ENCODE measurements around the gene SLC39A2.
"Not testable (repeated sequence)": the region's sequence is repeated elsewhere in the genome, so short reads cannot be mapped to it uniquely, and the experiment has no call there.

The SLC39A2 gene

DNA sequence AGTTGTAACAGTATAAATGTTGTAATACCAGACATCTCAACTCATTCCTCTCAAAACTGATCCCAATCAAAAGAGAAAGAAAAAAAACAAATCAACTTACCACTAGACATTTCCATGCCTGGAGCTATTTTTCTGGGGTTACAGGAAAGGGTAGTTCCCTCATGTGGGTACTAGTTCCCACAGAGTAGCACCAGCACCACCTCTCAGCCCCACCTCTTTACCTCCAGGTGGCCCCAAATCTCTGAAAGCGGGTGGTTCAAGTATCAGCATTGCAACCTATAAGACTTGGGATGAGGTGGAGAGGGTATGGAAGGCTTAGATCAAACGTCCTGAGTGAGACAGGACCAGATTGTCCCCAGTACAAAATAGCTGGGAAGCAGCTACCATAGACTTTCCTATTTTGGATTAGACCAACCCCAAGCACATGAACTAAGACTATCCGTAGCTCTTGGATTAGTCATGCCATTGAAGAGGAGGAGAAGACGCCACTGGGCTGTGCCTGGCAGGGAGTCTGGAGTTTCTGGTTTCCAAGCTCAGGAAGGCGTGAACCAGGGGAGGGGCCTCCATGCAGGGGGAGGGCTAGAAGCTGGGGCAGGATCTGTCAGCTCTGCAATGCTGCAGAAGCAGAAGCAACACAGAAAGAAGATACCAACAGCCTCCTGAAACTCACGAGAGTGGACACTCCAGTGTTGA lies at the start of gene SLC39A2:
TSS of gene SLC39A2 (plus strand) at position 620 of the 693 bp plus-strand sequence. CDS start 154 bp downstream, outside the sequence.
- no peak for DNase-seq

- not testable (repeated sequence) for DNase-seq
These were observed 44.2 kb upstream of the SLC39A2 start, which contains the start of gene RNASE2 for GRCh38 chr14:20954736-20955537. TSS of gene RNASE2 (plus strand) at chr14:20955487. CDS start at chr14:20955772, 285 bp downstream.

GRCh38 chr14:20955538-20955873 lies 43.6 kb upstream of the SLC39A2 start:
- DNase-seq, result not testable (repeated sequence)

GRCh38 chr14:20956376-20956976 lies 42.6 kb upstream of the SLC39A2 start:
- DNase-seq, result no peak

DNA sequence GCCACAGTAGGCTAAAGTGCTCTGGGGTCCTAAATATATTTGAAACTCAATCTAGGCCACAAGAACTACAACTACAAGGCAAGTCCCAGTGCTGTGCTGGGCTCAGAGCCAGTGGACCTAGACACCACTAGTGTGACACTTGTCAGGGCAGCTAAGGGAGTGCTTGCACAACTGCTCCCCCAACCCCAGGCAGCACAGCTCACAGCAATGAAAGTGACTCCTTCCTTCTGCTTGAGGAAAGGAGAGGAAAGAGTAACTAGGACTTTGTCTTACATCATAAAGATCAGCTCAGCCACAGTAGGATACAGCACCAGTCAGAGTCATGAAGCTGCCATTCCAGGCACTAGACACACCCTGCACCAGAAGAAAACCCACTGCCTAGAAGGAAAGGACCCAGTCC lies 40.1 kb upstream of the SLC39A2 start:
- not testable (repeated sequence) for DNase-seq

DNA sequence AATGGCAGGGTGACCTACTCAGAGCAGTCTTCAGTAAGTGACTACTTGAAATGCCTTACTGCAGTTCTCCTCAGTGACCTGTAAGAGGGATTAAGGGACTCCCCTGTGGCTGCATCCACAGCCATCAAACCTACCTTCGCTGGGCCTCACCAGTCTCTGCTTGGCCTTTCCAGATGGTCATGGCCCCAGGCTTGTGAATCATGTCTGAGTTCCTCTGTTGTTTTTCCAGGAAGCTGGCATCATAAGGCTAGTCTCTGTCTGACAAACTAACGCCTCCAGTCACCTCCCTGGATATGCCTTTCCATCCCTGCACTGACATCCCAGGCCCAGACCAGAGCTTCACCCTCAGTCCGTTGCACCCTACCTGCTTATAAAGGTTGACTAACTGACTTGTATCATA lies 29.8 kb upstream of the SLC39A2 start:
- no peak for DNase-seq

GRCh38 chr14:20970647-20970982 lies 28.5 kb upstream of the SLC39A2 start:
- DNase-seq, result no peak

DNA sequence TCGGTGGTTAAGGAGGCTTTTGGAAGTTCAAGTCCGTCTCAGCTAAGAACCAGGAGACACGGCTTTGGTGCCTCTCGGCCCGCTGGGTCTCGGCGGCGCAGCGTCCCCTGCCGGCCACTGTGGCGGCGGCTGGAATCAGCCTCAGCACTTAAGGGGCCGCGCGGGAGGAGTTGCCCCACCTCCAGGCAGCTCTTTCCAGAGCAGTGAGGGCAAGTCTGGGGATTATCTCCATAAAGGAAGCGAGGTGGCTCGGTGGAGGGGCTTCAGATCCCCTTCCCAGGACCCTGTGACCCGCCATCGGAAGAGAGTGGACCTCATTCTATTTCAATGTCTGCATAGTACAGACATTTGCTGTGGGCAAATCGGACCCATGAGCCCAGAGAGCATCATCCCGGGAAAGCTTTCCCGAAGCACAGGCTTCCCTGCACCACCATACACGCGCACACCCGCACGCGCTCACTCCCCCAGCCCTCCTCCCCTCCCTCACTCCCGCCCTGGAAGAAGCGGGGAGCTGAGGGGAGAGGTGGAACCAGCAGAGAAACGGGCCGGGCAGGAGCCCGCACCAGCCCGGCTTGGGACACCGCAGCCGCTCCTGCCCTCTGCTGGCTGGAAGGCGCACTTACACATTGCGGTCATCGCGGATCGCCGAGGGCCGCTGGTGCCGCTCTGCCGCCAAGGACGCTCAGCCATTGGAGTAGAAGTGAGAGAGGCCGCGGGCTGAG lies 27.9 kb upstream of the SLC39A2 start:
- DNase-seq, result peak; percentile 96

GRCh38 chr14:20971705-20972021 lies 27.4 kb upstream of the SLC39A2 start:
- no peak for DNase-seq

DNA sequence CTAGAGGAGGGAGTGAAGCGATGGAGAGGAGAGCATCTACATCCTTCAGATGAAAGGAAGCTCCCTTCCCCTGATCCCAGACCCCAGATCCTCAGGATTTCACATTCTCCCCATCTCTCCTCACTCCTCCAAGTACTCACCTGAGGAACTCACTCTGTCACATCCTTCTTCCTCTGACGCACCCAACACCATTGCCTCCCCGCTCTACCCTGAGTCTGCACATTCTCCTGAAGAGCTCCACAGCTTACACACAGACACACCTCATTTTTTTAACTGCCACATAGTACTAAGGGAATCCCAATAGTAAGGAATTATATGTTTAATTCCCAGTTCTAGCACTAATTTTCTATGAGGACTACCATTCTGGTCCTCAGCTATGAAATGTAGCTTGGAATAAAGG lies 25.6 kb upstream of the SLC39A2 start:
- DNase-seq, result no peak

GRCh38 chr14:20976291-20976690 lies 22.8 kb upstream of the SLC39A2 start:
- DNase-seq, result no peak

- no peak for DNase-seq
These were observed 20.4 kb upstream of the SLC39A2 start for GRCh38 chr14:20978687-20979086.

GRCh38 chr14:20980906-20981305 lies 18.2 kb upstream of the SLC39A2 start:
- no peak for DNase-seq

DNA sequence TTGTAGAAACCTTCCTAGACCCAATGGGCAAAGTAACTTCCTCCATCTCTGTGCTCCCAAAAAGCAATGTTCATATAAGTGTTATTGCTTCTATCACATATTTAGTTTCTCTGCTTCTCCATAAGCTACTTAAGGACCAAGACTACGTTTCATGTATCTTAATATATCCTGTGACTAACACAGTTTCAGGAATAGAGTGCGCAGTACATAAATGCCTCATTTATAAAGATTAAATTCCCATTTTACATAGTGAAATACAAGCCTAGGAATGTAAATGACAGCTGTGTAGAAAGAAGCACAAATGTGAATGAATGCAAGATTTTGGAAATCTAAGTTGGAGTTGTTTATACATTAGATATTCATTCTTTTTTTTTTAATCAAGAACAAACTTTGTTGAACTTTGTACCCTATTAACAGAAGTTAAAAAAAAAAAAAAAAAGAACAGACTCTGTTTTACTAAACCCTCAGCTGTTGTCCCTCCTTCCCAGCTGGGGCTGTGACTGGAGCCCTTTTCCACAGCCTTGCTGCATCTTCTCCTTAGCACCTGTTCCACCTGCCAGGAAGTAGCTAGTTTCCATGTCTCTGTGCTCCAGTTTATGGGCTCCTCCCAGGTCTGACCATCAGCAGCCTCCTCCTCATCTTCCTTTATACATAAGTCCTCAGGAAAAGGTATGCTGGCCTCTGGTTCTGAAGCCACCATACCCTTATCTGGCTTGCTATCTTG lies 16.3 kb upstream of the SLC39A2 start:
- no peak for DNase-seq

GRCh38 chr14:20985650-20986049 lies 13.4 kb upstream of the SLC39A2 start:
- DNase-seq, result not testable (repeated sequence)

DNA sequence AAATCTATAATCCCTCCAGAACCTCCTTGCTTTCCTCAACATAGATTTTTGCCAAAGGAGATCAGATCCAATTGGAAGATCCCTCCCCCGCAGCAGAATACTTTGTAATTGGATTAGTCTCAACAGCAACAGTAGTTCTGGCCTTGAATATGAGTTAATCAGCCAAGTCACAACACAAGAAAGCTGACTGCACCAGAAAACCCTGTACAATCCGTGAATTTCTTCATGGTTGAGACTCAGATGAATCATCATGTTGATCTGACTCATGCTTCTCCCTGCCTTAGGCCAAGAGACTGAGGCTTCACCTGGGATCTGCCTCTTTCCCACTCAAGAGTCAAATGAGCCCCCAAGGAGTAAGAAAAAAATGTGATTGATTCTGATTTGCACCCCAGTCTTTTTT lies 12.3 kb upstream of the SLC39A2 start:
- no peak for DNase-seq

GRCh38 chr14:20988717-20989470 lies 10.2 kb upstream of the SLC39A2 start:
- DNase-seq, result peak; percentile 5

- DNase-seq, result no peak
These were observed 9.7 kb upstream of the SLC39A2 start for GRCh38 chr14:20989471-20989786.

DNA sequence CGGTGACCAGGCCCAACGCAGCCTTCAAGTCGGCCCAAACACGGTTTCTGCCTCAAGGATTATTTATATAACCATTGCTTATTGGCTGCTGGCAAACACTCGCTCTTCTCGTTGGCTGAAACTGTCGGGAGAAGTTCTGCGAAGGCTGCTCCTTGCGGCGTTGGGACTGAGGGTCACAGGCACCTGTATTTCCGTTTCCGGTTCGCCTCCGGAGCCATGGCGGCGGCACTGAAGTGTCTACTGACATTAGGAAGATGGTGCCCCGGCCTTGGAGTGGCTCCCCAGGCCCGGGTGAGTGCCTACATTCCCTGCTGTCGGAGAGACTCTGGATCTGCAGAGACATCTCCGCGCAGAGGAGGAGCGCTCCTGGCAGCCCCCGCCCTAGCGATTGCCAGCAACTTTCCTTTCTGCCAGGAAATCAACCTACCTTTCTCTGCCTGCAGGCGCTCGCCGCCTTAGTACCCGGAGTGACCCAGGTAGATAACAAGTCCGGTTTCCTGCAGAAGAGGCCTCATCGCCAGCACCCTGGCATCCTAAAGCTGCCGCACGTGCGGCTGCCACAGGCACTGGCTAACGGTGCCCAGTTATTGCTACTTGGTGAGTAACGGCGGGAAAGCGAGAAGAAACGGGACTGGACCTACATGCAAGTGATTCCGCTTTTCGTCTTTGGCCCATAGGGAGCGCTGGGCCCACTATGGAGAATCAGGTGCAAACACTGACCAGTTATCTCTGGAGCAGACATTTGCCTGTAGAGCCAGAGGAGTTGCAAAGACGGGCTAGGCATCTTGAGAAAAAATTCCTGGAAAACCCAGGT lies 9.1 kb upstream of the SLC39A2 start, which contains the start of gene METTL17:
TSS of gene METTL17 (plus strand) at position 194 of the 814 bp plus-strand sequence. CDS start at position 217, 23 bp downstream.
- DNase-seq, result peak; percentile 93

- DNase-seq, result no peak
These were observed 2.6 kb upstream of the SLC39A2 start for GRCh38 chr14:20996521-20996920.

DNA sequence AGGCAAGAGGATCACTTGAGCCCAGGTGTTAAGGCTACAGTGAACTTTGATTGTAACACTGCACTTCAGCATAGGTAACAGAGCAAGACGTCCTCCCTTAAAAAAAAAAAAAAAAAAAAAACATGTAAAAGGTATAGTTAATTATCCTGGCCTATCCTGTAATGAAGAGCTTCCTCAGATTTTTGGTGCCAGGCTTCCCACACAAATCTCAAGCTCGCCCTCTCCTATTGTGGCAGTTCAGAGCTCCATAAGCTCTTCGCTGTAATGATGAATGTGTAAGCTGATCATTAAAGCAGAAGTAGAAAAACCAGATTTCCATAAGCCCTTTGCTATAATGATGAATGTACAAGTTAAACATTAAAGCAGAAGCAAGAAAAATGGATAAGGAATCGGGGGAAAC lies 2.0 kb upstream of the SLC39A2 start:
- DNase-seq, result no peak

Data from retina (tissue), 1 donor.